K562 (cell line): ENCODE measurements around the gene ABCD3. TPM values are rescaled to one million over a fixed set of nuclear protein-coding genes. Genes with fewer than 3 reads are reported as not detected.

Experiments used
- CEBPG ChIP-seq, 3 experiments: fragments of 200-800 bp in 1 of 3; sonication (Bioruptor generic) in 1 of 3; sonication (generic) in 1 of 3; formaldehyde crosslinking in 1 of 3; IDR thresholded peaks in 2 of 3; conservative IDR thresholded peaks in 1 of 3; 2 replicates each; pipeline versions ENCODE4 v1.6.1 to v1.8.0; 2016 to 2022; ENCODE audit warnings: missing compliant biosample characterization in 2 of 3, missing genetic modification characterization in 2 of 3, mild to moderate bottlenecking in 1 of 3, missing genetic modification reagents in 1 of 3
- PRDM10 ChIP-seq: fragments of 450-650 bp; IDR thresholded peaks from 2 replicates; pipeline ENCODE4 v1.6.1; 2018; ENCODE audit not compliant: partially characterized antibody
- REST ChIP-seq, 2 experiments: fragments of 450-650 bp; formaldehyde crosslinking in 1 of 2; IDR thresholded peaks; 2 replicates each; pipeline versions ENCODE4 v1.4.0 to v1.6.1; 2014 to 2020; ENCODE audit warnings: mild to moderate bottlenecking in 2 of 2, borderline replicate concordance in 1 of 2, low read depth in 1 of 2
- SMARCA4 ChIP-seq: fragments of 450-650 bp; IDR thresholded peaks from 2 replicates; pipeline ENCODE4 v1.6.1; 2016
- polyA plus RNA-seq, 8 experiments: library from polyadenylated mRNA; depleted of rRNA in 4 of 8; stranded (reverse) in 5 of 8; unstranded in 3 of 8; fragments of >200 nt; fragmentation: Nextera tagmentation in 2 of 8; fragmentation: Illumina TruSeq in 1 of 8; extraction: Ambion mirVana in 2 of 8; extraction: Trizol in 1 of 8; gene quantifications; 2 replicates each; pipeline versions ENCODE4 v1.2.1 to v1.2.3, GENCODE V29; 2011 to 2014; ENCODE audit warnings: inconsistent platforms in 1 of 8, missing spikeins in 1 of 8
- total RNA-seq, 7 experiments: library from RNA; depleted of rRNA in 6 of 7; stranded (reverse); fragments of >200 nt in 6 of 7; fragmentation: Illumina TruSeq in 2 of 7; extraction: Trizol in 2 of 7; gene quantifications; 2 replicates each; pipeline versions ENCODE4 v1.2.1 to v1.2.3, GENCODE V29; 2011 to 2021; ENCODE audit warnings: low replicate concordance in 1 of 7

ABCD3 gene
- total and polyA plus RNA-seq, 9 of the 15 experiments (the other 6 are each of a cell fraction or from before 2014, with no cell fraction given), result 11.0 to 30.7 (median 15.5) TPM

- TF ChIP-seq CEBPG (CRISPR knock-in tag; IDR thresholded peaks at IDR 0.05), result no peak
- TF ChIP-seq CEBPG (tag; conservative IDR thresholded peaks at IDR 0.05 in 1 of 2, IDR thresholded peaks at IDR 0.05 in 1 of 2), result peak in 1 of 2 experiments; percentile 54; a peak in 1 of 4 replicates
- TF ChIP-seq SMARCA4, result 0 out of 2 replicates have a peak, but pooled peaks have one; percentile 25
- no peak for TF ChIP-seq REST (IDR thresholded peaks at IDR 0.05; ENCODE audit: borderline replicate concordance)
- TF ChIP-seq REST (CRISPR knock-in tag; IDR thresholded peaks at IDR 0.05; ENCODE audit: low read depth), result no peak
- TF ChIP-seq PRDM10, result peak; percentile 81
Measured at GRCh38 chr1:94417728-94417977, 536 bp upstream of the ABCD3 start (continued).
